ENCODE measurements around the gene YJU2.

- TF ChIP-seq CTCF (IDR thresholded peaks at IDR 0.05) (no peak), POLR2A (IDR thresholded peaks at IDR 0.05) (no peak)
These were observed 44.4 kb downstream of the YJU2 start for GRCh38 chr19:4291184-4291732.
